GM18499 (cell line): ENCODE results near the gene CLDN12.
"Not testable (repeated sequence)": the region's sequence is repeated elsewhere in the genome, so short reads cannot be mapped to it uniquely, and the experiment has no call there.

ENCODE experiments used
- ATAC-seq: cut with Tn5 transposase; IDR thresholded peaks from one replicate; pipeline ENCODE4 v1.9.1; 2021; ENCODE audit warnings: moderate number of reproducible peaks; ENCODE audit not compliant: insufficient read depth, unreplicated experiment

Gene CLDN12

DNA sequence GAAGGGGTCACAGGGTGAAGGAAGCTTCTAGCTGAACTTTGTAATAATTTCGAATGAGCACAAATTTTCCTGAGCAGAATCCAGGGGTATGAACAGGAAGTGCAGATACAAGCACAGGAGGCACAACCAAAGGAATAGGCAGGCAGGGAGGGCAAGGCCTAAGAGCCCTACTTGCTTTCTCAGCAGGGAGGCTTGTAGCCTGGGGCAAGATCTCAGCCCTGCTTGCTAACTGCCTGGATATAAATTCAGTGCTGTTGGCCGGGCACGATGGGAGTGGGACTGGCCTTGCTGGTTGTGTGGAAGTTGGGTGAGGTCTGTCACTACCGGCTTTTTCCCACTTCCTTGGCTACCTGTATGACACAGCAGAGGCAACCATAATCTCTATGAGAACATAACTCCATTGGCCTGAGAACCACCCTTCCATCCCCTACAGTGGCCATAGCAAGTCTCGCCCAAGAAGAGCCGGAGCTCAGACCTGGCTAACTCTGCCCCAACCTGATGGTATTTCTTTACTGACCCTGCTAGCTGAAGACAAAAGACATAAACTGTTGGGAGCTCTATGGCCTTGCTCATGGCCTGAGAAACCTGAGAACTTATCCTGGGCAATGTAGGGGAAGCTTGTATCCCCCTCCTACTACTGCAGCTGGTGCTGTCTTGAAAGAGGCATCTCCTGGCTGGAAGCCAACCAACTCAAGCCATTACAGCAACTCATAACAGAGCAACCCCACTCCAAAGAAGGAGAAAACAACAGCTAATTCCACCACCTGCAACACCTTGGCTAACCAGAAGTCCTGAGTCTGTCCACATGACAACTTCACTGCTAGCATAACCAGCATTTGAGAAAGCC lies 27.6 kb downstream of the CLDN12 start:
- no peak for ATAC-seq

DNA sequence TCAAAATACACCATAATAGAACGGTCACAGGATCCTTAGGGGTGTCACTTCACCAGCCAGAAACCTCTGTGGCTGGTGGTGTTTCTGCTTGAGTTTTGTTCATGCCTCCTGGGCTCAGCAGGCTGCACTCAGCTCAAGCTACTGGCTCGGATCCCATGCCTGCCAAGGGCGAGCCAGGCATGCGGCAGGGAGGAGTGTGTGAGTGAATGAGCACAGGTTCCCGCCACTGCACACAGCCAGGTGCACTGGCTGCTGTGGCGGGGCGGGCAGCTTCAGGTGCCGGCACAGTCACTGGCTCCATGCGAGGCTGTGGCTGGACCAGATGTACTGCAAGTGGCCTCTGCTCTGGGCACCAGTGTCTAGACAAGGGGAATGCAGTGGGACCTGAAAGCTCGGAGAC lies 29.5 kb downstream of the CLDN12 start:
- ATAC-seq: no peak

DNA sequence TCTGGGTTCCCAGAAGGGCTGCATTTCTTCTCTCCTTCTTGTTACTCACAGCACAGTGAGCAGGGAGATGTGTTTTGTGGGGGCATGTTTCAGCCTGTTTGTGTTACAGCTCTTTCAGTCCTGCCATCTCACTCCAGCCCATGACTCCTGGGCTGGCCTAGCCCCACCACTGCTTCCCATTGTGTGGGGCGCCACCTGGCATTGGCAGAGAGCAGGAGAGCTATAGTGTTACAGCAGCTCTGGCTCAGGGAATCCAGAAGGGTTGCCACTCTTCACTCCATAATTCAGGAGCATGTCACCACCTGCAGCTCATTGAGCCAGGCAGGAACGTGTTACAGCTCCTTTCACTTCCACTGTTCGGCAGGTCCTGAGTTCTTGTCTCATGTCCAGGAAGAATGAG lies 30.0 kb downstream of the CLDN12 start:
- ATAC-seq: no peak

DNA sequence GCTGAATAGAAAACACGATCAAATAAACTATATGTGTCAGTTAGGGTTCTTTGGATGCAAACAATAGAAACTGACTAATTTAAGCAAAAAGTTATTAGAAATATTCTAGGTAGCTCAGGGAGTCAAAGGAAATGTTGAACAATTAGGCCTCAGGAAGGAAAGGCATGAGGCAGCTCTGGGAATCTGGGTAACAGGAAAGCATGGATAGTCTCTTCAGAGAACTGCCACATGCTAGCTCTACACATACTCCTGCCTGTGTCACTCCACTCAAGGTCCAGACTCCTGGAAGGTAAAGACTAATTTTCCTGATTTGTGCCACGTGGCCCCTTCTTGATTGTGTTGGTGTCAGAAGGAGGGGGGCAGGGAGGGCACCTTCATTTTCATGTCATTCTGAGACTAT lies 42.4 kb downstream of the CLDN12 start:
- ATAC-seq: no peak

DNA sequence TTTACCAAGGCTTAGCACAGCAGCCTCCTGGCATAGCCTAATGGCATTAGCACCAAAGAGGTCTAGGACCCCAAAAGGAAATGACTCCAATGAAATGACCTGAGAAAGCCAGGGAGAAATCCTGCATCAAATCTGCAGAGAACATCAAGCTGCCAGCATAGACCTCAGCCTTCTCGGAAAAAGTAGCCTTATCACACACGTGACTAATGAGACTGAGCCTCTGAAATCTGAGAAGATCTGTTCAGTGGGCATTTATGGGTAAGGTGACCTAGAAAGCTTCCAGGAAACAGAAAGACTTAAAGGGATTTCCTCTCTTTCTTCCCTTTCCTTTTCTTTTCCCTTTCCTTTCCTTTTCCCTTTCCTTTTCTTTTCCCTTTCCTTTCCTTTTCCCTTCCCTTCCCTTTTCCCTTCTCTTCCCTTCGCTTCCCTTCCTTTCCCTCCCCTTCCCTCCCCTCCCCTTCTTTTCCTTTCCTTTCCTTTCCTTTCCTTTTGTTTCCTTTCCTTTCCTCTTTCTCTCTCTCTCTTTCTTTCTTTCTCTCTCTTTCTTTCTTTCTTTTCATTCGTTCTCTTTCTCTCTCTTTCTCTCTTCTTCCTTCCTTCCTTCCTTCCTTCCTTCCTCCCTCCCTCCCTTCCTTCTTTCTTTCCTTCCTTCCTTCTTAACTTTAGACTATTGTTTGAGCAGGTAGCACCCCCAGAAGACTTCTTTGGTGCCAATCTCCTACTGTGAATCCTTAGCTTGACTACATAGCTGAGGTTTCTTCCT lies 43.1 kb downstream of the CLDN12 start:
- no peak for ATAC-seq

DNA sequence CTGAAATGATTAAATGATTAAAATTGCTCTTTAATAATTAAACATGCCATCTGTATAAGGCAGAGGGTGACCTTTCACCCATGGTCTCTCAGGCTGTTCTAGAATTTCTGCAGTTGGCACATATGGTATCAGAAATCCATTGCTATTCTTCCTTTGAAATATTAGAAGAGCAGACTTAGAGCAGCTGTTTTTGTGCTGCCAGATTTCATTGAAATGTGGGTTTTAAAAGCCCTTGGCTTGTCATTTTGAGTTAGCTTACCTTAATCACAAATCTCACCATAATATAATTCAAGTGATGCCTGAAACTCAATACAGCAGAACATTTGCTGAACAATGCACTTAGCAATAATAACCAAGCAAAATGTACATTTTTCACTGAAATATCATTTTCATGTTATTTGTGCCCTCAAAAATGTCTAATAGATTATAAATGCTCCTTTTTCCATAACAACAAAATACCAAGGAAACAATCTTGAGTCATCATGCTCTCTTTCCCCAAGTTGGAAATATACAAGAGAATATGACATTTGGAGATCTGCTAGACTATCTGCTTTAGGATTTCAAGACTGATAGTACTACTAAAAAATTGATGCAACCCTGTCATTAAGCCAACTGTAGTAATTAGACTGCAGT lies 50.1 kb downstream of the CLDN12 start:
- ATAC-seq: no peak

DNA sequence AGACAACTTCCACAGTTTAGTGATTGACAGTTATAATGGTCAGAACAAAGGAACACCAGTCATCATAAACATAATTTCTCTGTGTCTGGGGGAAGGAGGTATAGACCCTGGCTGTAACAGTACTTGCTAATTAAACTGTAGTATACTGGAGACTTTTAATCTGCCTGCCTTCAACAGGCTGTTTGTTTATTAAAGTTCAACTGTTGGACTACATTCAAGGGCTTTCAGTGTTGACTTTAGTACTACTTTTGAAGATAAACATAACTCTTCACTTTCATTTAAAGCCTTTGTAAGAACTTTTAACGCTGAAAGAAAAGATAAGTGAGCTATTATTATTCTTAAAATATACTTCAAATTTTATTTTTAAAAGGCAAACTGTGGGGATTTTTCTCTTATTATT lies 50.7 kb downstream of the CLDN12 start:
- no peak for ATAC-seq

DNA sequence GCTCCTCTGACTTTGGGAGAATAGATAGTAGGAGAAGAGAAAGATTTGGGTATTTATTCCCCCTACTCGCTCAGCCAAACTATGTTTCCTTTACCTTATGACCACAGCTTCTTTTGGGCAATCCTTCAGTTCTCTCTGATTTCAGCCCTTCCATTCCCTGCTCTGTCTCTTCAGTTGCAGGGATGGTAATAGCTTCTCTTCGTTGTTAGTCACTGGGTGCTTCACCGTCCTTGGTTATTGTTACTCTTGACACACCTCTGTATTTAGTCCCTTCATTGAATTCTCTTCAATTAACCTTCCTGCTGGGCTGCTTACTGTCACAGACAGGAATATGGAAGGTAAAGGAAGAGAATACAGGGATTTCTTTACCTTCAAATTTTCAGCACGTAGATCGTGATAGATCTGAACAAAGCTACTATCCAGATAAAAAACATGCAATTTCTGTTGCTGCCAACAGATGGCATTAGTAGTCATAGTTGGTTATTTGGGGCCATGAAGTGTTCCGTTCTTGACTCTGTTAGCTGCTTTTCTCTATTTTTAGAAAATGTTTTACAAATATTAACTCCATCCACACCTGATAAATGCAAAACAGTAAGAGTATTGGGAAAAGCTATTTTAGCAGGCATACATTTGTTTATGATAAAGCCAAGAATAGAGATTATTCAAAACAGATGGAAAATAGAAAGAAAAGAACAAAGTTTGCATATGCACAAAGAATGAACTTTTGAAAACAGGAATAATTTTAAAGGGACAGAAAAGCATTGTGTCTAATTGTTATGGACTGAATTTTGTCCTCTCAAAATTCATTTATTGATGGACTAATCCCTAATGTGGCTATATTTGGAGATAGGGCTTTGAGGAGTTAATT lies 52.1 kb downstream of the CLDN12 start:
- ATAC-seq: peak; percentile 93

DNA sequence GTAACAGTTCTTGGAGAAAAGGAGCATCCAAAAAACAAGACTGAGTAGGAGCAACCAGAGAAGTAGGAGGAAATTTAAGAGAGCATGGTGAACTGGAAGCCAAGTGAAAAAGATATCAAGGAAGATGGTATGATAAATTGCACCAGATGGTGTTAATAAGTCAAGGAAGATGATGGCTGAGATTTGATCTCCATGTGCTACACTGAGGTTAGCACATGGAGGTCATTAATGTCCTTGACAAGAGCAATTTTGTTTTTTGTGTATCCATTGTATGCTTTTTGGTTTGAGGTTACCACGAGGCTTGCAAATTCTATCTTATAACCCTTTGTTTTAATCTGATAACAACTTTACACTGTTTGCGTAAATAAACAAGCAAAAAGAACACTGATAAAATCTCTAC lies 54.8 kb downstream of the CLDN12 start:
- no peak for ATAC-seq

DNA sequence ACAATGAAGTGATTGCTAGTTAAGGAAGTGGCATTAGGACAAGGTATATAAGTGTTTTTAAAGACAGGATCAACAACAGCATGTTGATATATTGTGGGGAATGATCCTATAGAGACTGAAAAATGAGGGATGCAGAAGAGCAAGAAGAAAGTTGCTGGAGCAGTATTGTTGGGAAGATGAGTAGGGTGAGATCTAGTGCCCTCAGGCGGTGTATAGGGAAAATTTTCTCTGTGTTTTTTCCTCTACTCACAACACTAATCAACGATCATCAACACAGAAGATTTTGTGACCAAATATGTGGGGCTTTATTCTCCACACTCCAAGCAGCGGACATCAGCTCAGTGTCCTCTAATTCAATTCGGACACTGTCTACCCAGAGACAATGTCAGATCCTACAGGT lies 56.6 kb downstream of the CLDN12 start:
- no peak for ATAC-seq

DNA sequence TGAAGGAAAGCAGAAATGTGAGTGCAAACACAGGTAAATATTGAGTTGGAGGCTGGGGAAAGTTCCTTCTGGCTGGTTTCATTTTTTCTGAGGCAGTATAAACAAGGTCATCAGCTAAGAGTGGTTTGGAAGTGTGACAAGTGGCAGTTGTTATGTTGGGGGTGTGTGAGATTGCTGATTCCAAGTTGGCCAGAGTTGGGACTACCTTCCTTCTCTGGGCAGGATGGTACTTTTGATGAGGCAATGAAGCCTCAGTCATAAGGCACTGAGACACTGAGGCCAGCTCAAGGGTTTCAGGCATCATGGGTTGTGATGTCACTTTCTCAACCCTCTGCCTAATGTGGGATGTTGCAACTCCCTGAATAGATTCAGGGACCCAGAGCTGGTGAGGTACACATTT lies 58.0 kb downstream of the CLDN12 start:
- ATAC-seq: no peak

DNA sequence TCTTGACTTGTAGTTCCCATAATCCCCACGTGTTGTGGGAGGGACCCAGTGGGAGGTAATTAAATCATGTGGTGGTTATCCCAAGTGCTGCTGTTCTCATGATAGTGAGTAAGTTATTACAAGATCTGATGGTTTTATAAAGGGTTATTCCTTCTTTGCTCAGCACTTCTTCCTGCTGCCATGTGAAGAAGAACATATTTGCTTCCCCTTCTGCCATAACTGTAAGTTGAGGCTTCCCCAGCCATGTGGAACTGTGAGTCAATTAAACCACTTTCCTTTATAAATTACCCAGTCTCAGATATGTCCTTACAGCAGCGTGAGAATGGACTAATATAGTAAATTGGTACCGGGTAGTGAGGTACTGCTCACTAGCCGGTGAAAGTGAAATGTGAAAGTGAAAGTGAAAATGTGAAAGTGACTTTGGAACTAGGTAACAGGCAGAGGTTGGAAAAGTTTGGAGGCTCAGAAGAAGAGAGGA lies 59.9 kb downstream of the CLDN12 start:
- ATAC-seq: not testable (repeated sequence)
